Measurements from ENCODE around the gene TRO. TPM values are rescaled to one million over a fixed set of nuclear protein-coding genes. Genes with fewer than 3 reads are reported as not detected.

The TRO gene, protein sequence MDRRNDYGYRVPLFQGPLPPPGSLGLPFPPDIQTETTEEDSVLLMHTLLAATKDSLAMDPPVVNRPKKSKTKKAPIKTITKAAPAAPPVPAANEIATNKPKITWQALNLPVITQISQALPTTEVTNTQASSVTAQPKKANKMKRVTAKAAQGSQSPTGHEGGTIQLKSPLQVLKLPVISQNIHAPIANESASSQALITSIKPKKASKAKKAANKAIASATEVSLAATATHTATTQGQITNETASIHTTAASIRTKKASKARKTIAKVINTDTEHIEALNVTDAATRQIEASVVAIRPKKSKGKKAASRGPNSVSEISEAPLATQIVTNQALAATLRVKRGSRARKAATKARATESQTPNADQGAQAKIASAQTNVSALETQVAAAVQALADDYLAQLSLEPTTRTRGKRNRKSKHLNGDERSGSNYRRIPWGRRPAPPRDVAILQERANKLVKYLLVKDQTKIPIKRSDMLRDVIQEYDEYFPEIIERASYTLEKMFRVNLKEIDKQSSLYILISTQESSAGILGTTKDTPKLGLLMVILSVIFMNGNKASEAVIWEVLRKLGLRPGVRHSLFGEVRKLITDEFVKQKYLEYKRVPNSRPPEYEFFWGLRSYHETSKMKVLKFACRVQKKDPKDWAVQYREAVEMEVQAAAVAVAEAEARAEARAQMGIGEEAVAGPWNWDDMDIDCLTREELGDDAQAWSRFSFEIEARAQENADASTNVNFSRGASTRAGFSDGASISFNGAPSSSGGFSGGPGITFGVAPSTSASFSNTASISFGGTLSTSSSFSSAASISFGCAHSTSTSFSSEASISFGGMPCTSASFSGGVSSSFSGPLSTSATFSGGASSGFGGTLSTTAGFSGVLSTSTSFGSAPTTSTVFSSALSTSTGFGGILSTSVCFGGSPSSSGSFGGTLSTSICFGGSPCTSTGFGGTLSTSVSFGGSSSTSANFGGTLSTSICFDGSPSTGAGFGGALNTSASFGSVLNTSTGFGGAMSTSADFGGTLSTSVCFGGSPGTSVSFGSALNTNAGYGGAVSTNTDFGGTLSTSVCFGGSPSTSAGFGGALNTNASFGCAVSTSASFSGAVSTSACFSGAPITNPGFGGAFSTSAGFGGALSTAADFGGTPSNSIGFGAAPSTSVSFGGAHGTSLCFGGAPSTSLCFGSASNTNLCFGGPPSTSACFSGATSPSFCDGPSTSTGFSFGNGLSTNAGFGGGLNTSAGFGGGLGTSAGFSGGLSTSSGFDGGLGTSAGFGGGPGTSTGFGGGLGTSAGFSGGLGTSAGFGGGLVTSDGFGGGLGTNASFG (N-terminal part only)
- total RNA-seq = 0.84 and 0.87 TPM in 2 replicates

DNA sequence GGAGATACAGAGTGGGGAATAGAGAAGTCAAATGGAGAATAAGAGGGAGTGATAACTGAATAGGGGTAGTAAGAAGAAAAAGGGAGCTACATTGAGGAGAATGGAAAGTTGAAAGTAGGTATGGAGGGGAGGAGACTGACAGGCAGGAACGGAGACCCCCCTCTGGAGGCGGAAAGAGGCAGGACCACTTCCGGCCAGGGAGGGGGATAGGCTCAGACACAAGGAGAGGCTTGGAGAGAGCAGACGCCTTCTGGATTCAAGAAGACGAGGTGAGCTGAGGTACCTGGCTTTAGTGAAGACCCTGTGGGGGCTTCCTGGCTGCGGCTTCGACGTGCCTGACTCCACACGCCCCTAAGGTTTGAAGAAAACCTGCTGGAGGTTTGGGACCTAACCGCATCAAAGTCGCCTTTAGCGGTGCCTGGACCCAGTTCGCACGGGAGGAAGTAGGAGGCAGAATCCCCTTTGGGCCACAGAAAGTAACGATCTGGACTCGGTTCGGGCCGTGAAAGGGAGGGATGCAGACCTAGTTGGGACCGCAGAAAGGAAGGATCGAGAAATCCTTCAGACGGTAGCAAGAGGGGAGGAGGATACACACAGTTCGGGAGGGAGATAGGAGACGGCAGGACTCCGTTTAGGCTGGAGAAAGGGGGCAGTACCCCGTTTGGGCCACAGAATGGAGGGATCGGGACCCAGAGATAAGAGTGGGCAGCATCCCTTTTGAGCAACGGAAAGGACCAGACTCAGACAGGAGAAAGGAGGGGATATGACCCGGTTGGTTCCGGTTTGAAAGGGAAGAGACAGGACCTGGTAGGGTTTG lies at the start of gene TRO:
Gene TRO (plus strand): TSS at position 215 of the 817 bp plus-strand sequence. CDS start 1,423 bp downstream, outside the sequence.

Other genes starting within 250 kb of the TRO start
- not detected in 2 replicates for gene ITIH6, start 122.6 kb upstream of the TRO start, total RNA-seq
- 120 and 125 TPM in 2 replicates for gene MAGED2, start 113.1 kb upstream of the TRO start, total RNA-seq
- not detected in 2 replicates for gene PFKFB1, start 73.4 kb downstream of the TRO start, total RNA-seq
- 17.7 and 18.5 TPM in 2 replicates for gene APEX2, start 79.5 kb downstream of the TRO start, total RNA-seq
- not detected in 2 replicates for gene ALAS2, start 110.2 kb downstream of the TRO start, total RNA-seq
- not detected in 2 replicates for gene PAGE2B, start 154.2 kb downstream of the TRO start, total RNA-seq
- gene PAGE2, start 168.2 kb downstream of the TRO start, total RNA-seq = not detected in 2 replicates